Activated CD8-positive, alpha-beta memory T cell treated with anti-CD3 and anti-CD28 coated beads, Interleukin-2, amount 50 U/mL, for 1 hour (primary cell): Measurements from ENCODE around the gene RBM27.
A peak's percentile ranks its signal among the peaks of the same experiment; 100 is the strongest.
"Not testable (repeated sequence)": the region's sequence is repeated elsewhere in the genome, so short reads cannot be mapped to it uniquely, and the experiment has no call there.

Source experiments
- DNase-seq: peaks from one replicate; pipeline ENCODE4 v3.0.0-alpha.2; 2020; ENCODE audit errors: extremely low read depth

RBM27 gene, protein sequence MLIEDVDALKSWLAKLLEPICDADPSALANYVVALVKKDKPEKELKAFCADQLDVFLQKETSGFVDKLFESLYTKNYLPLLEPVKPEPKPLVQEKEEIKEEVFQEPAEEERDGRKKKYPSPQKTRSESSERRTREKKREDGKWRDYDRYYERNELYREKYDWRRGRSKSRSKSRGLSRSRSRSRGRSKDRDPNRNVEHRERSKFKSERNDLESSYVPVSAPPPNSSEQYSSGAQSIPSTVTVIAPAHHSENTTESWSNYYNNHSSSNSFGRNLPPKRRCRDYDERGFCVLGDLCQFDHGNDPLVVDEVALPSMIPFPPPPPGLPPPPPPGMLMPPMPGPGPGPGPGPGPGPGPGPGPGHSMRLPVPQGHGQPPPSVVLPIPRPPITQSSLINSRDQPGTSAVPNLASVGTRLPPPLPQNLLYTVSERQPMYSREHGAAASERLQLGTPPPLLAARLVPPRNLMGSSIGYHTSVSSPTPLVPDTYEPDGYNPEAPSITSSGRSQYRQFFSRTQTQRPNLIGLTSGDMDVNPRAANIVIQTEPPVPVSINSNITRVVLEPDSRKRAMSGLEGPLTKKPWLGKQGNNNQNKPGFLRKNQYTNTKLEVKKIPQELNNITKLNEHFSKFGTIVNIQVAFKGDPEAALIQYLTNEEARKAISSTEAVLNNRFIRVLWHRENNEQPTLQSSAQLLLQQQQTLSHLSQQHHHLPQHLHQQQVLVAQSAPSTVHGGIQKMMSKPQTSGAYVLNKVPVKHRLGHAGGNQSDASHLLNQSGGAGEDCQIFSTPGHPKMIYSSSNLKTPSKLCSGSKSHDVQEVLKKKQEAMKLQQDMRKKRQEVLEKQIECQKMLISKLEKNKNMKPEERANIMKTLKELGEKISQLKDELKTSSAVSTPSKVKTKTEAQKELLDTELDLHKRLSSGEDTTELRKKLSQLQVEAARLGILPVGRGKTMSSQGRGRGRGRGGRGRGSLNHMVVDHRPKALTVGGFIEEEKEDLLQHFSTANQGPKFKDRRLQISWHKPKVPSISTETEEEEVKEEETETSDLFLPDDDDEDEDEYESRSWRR

DNA sequence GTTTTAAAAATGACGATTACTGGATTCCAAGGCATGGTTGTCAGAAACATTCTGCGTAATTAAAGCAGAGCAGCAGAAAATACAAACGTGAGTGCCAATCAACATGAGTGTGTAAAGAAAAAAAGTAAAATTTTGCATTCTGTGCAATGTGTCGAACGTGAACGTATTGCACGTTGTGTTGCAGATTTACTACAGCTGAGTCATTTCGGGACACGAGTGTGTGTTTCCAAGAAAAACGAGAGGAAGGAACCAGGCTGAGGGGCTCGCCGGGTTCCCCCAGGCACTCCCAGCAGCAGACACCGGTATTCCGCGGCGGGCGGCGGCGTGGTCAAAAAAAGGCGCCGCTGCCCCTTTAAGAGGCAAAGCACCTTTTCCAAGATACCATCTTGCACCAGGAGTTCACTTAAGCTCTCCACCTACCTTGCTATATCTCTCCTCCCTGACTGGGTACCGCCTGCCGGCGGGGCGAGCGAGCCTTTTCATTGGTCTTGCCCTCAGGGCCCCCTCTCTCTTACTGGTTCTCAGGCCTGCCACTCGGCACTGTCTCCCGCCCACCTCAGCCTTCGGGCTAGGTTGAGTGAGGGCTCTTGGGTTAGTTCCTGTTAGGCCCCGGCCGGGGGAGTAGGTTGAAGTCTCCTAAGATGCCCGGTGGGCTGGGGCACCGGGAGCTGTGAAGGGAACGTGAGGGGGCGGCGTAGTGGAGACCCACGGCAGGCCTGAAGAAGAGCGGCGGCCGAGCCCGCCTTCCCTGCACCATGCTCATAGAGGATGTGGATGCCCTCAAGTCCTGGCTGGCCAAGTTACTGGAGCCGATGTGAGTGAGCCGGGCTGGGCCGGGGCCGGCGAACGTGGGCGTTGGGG, at the start of gene RBM27:
Gene RBM27 (plus strand): TSS at position 595 of the 861 bp plus-strand sequence. CDS start 161 bp downstream, at position 756.
- DNase-seq, result peak; percentile 88

DNA sequence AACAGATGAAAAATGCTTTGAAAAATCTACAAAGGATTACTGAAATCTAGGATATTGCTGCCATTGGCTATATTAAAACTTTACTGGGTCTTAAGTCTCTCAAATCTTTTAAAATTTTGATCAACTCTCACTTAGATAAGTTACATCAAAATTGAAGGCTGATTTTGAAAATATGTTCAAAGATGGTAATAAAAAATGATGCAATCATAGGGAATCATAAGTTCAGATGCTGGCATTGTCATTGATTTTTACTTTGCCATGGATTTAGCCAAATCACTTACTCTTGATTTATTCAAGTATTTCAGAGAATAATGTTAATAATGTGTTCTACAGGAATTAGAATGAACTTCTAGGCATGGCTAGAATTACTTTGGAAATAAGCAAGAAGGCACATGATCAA, 45.1 kb upstream of the RBM27 start:
- no peak for DNase-seq

DNA sequence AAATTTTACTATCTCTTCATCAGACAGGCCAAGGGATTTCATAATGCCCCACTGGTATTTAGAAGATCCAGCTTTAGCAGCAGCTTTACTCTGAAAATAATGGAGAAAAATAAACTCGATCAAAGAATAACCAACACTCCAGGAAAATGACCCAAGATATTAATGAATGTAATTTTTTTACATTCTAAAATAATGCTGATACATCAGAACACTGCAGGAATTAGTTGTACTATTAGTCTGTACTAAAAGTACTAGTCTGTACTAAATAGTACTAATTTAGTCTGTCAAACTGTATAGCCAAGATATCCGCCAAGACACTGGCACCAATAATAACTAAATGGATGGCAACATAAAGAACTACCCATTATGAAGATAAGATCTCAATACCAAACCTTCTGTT, 39.0 kb upstream of the RBM27 start:
- no peak for DNase-seq

DNA sequence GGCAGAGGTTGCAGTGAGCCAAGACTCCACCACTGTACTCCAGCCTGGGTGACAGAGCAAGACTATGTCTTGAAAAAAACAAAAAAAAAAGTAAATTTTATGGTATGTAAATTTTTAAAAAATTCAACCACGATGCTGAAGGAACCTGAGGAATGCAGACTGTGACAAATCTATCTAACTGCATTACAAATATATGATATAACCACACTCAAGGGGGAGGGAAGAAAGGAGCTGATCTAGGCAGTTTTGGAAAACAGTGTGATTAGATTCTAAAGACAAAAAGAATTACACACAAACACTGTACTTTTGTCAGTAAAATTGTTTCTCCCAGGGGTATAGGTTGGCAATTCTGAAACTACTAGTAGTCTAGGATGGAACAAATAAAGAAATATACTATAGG, 37.9 kb upstream of the RBM27 start:
- no peak for DNase-seq

DNA sequence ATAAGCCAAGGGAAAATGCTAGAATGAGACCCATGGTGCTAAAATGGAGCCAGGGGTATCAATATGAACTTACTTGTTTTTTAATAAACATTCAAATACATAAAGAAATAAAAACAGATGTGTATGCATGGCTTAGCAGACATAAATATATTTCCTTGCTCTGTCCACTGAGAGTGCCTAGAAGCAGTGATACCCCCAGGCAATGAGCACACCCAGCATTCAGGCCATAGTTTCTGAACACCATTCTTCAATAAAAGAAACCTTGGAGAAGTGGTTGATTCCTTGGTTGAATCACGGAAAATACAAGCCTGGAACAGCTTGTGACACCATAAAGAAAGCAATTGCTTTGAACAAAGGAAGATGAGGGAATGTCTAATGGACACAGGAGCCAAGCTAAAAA, 37.5 kb upstream of the RBM27 start:
- no peak for DNase-seq

DNA sequence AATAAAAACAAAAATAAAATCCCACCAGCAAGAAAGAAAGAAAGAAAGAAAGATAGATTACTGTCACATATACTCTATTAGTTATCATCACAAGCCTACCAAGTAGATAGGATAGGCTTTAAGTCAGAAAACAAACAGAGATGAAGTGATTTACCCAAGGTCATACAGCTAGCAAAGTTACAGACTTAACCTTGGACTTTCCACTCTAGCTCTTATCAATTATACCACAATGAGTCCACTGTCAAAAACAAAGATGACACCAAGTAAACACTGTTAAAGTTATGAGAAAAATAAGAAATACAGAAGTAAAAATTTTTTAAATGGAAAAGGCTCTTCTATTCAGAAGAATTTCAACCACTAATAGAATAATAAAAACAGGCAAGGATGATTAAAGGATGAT, 34.3 kb upstream of the RBM27 start:
- DNase-seq, result no peak

DNA sequence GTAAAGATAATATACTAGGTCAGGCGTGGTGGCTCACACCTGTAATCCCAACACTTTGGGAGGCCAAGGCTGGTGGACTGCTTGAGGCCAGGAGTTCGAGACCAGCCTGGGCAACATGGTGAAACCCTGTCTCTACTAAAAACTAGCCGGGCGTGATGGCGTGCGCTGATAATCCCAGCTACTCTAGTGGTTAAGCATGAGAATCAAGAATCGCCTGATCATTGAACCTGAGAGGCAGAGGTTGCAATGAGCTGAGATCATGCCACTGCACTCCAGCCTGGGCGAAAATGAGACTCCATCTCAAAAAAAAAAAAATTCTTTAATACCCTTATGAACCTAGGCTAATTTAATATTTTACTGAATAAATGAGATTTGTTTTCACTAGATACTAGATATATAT, 30.4 kb upstream of the RBM27 start:
- DNase-seq, result not testable (repeated sequence)

DNA sequence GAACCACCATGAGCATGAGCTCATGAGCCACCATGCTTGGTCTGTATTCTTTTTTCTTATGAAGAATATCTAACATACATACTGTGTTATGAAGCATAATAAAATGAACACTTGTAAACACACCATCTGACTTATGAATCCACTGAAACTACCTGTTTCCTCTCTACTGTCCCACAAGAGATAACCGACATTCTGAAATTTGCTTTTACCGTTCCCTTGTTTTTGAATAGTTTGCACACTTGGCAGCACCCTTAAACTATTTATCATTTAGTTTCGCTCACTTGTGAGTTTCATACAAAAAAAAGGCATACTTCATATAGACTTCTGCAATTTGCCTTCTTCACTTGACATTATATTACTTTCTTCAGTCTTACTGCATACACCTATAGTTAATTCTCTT, 29.8 kb upstream of the RBM27 start:
- DNase-seq, result no peak

DNA sequence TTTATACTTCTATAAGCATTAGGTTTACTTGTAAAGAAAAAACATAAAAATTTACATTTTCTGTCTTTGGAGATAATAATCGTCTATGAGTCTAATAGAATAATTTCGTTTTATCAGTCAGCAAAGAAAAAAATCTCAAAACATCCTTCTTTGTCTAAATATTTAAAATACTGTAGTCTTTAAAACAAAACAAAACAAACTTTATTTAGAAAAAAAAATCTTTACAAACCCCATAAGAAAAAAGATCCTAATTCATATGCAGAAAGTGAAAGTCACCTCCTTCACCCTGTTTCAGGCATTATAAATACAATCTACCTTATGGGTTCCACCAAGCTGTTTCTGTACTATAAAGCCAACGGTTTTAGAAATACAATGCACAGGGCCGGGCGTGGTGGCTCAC, 26.6 kb upstream of the RBM27 start:
- no peak for DNase-seq

DNA sequence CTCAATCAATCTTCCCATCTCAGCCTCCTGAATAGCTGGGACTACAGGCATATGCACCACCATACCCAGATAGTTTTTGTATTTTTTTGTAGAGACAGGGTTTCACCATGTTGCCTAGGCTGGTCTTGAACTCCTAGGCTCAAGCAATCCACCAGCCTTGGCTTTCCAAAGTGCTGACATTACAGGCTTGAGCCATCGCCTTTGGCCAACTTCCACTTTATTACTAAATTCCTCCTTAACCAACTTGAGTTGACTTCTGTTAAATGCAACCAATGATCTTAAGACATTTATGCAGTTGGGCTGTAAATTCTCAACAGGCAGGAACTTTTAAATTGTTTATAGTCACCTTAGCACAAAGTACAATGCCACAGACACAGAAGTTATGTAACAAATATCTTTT, 23.7 kb upstream of the RBM27 start:
- DNase-seq, result no peak

DNA sequence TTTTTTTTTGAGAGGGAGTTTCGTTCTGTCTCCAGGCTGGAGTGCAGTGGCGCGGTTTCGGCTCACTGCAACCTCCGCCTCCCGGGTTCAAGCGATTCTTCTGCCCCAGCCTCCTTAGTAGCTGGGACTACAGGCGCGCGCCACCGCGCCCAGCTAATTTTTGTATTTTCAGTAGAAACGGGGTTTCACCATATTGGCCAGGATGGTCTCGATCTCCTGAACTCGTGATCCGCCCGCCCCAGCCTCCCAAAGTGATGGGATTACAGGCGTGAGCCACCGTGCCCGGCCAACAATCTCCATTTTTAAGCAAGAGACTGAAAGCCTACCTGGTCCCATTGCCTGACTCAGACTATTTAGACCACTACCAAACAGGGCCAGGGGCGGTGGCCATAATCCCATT, 20.0 kb upstream of the RBM27 start:
- DNase-seq, result not testable (repeated sequence)

DNA sequence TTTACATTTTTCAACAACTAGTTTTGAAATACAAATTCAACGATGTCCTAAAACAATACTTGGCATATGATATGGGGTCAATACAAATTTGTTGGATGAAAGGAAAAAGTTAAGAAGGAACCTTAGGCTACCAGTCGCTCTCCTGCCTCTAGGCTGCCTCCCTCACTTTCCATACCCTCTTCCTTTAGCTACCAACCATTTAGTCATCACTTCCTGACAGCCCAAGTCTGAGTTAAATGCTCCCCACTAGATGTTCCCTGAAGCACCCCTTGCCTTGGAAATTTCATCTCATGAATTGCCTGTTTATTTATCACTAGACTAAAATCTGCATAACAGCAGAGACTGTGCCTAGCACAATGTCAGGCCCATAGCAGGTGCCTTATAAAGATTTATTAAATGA, 18.2 kb upstream of the RBM27 start:
- DNase-seq, result no peak

DNA sequence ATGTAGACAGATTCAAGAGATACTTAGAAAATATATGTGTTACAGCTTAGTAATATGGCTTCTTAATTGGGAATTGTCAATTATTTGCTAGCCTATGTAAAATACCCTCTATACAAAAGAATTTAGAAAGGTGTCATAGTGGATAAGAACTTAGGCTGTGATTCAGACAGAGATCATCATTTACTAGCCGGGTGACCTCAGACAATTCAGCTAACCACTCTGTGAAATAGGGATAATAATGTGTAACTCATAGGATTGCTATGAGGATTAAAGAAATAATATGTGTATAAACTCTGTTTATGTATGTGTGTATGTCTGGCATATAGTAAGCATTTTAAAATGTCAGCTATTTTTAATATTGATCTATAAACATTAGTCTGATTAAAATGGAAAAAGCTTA, 15.0 kb upstream of the RBM27 start:
- DNase-seq, result no peak

DNA sequence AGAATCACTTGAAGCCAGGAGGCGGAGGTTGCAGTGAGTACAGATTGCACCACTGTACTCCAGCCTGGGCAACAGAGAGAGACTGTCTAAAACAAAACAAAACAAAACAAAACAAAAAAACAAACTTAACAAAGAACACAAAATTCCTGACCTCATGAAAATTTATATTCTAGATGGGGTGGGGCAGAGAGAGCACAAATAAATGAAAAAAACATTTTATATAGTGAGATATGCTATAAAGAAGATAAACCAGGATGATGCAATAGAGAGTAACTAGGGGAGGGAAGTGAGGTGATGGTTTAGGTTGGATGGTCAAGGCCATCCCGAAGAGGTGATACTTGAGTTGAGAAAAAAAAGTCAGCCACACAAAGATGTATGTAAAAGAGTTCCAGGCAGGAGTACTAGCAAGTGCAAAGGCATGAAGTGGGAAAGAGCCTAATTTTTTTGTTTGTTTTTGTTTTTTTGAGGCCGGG, 10.8 kb upstream of the RBM27 start:
- no peak for DNase-seq

DNA sequence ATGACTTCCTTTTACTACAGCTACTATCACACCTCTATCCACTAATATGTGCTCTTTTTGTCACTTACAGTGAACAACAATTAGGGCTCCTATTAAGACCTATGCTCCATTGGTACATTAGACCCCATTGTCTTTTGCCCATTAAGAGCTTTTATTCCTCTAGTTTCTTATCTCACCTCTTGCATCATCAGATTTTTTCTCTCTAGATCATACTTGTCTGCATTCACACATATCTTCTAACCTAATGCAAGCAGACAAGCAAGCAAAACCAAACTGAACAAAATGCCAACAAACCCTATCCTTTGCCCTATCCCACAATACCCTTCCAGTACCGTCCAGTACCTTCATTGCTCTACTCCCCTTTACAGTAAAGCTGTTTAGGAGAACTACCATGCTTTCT, 10.1 kb upstream of the RBM27 start:
- no peak for DNase-seq

DNA sequence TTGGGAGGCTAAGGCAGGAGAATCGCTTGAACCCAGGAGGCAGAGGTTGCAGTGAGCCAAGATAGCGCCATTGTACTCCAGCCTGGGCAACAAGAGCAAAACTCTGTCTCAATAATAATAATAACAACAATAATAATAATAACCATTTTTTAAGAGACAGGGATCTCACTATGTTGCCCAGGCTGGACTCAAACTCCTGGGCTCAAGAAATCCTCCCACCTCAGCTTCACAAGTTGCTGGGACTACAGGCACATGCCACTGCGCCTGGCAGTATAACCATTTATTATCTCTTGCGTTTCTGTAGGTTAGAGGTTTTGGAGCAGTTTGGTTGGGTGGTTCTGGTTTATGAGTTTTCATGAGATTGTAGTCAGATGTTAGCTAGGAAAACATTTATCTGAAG, 8.4 kb upstream of the RBM27 start:
- not testable (repeated sequence) for DNase-seq

DNA sequence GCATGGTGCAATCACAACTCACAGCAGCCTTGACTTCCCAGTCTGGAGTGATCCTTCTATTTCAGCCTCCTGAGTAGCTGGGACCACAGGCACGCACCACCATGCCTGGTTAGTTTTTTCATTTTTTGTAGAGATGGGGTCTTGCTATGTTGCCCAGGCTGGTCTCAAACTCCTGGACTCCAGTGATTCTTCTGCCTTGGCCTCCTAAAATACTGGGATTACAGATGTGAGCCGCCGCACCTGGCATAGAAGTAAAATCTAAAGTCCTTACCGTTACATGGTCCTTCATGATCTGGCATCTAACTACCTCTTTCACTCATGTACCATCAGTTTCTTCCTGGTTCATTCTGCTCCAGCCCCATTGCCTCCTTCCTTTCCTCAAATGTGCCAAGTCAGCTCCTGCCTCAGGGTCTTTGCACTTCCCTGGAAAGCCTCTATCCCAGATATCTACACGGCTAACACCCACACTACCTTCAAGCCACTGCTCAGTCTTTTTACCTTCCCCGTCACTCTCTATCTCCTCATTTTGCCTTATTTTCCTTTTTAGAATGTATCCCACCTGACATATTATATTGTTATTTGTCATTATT, 6.9 kb upstream of the RBM27 start:
- DNase-seq, result no peak

DNA sequence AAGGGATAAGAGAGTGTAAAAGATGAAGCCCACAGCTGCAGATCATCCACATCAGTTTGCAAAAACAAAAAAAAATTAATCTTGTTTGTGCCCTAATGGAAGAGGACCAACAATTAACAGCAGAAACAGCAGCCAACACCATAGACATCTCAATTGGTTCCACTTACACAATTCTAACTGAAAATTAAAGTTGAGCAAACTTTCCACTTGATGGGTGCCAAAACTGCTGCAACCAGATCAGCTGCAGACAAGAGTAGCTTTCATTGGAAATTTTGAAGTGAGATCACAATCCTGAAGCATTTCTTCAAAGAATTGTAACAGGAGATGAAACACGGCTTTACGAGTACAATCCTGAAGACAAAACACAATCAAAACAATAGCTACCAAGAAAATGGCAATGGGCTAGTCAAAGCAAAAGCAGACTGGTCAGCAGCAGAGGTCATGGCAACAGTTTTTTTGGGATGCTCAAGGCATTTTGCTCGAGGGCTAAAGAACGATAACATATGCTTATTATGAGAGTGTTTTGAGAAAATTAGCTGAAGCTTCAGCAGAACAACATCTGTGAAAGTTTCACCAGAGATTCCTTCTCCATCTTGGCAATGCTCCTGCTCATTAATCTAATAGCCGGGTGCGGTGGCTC, 4.1 kb upstream of the RBM27 start:
- no peak for DNase-seq

DNA sequence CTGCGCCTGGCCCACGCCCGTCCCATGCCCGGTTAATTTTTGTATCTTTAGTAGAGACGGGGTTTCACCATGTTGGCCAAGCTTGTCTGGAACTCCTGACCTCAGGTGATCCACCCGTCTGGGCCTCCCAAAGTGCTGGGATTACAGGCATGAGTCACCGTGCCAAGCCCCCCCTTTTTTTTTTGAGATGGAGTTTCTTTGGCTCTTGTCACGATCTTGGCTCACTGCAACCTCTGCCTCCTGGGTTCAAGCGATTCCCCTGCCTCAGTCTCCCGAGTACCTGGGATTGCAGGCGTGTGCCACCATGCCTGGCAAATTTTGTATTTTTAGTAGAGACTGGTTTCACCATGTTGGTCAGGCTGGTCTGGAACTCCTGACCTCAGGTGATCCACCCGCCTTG, 1.6 kb upstream of the RBM27 start:
- DNase-seq, result not testable (repeated sequence)

DNA sequence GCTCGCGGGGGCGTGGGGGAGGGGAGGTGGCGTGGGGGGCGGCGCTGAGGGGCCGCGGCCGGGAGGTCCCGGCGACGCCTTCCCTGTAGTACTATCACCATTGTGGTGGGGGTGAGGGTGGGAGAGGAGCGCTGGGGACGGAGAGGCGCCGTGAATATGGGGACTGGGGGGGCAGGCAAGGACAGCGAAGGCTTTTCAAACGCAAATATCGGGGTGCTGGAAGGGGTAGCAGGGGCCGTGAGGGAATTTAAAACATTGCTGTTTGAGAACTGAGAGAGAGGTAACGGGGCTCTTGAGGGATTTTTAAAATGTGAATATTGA, 427 bp downstream of the RBM27 start:
- DNase-seq, result no peak
